ENCODE results near the gene MSH3.

The MSH3 gene

GRCh38 chr5:80634193-80634592 is 20.3 kb upstream of the MSH3 start:
- ATAC-seq, result no peak
- no peak for TF ChIP-seq ARNTL (CRISPR knock-in tag; IDR thresholded peaks at IDR 0.05; ENCODE audit: borderline replicate concordance, low read depth)

- no peak for ATAC-seq
- TF ChIP-seq PATZ1 (CRISPR knock-in tag; IDR thresholded peaks at IDR 0.05; ENCODE audit: borderline replicate concordance) (no peak), POU6F1 (CRISPR knock-in tag; IDR thresholded peaks at IDR 0.05; ENCODE audit: borderline replicate concordance, low read depth) (no peak), CSRNP3 (CRISPR knock-in tag; IDR thresholded peaks at IDR 0.05) (no peak), ZC3H10 (CRISPR knock-in tag; IDR thresholded peaks at IDR 0.05) (no peak), ZFP30 (CRISPR knock-in tag; IDR thresholded peaks at IDR 0.05) (no peak), CREB5 (CRISPR knock-in tag; IDR thresholded peaks at IDR 0.05; ENCODE audit: low read depth) (no peak), ZFP3 (CRISPR knock-in tag; IDR thresholded peaks at IDR 0.05) (no peak), ZNF70 (CRISPR knock-in tag; IDR thresholded peaks at IDR 0.05) (no peak), ISL1 (CRISPR knock-in tag; IDR thresholded peaks at IDR 0.05) (no peak), SNAI2 (CRISPR knock-in tag; IDR thresholded peaks at IDR 0.05) (no peak)
Measured at GRCh38 chr5:80641353-80641752, 13.1 kb upstream of the MSH3 start.

GRCh38 chr5:80644900-80645299 is 9.6 kb upstream of the MSH3 start:
- TF ChIP-seq ZNF8 (CRISPR knock-in tag; IDR thresholded peaks at IDR 0.05) (no peak), TOX (CRISPR knock-in tag; IDR thresholded peaks at IDR 0.05; ENCODE audit: borderline replicate concordance) (no peak), RARB (CRISPR knock-in tag; IDR thresholded peaks at IDR 0.05) (no peak), ARNTL (CRISPR knock-in tag; IDR thresholded peaks at IDR 0.05; ENCODE audit: borderline replicate concordance, low read depth) (no peak), ZFP3 (CRISPR knock-in tag; IDR thresholded peaks at IDR 0.05) (no peak), SNAI2 (CRISPR knock-in tag; IDR thresholded peaks at IDR 0.05) (no peak), ZNF70 (CRISPR knock-in tag; IDR thresholded peaks at IDR 0.05) (no peak), ZNF565 (CRISPR knock-in tag; conservative IDR thresholded peaks at IDR 0.05; ENCODE audit: low read depth) (no peak), PATZ1 (CRISPR knock-in tag; IDR thresholded peaks at IDR 0.05; ENCODE audit: borderline replicate concordance) (no peak), ISL1 (CRISPR knock-in tag; IDR thresholded peaks at IDR 0.05) (no peak), POU6F1 (CRISPR knock-in tag; IDR thresholded peaks at IDR 0.05; ENCODE audit: borderline replicate concordance, low read depth) (no peak), ZFP30 (CRISPR knock-in tag; IDR thresholded peaks at IDR 0.05) (no peak), TSHZ2 (CRISPR knock-in tag; IDR thresholded peaks at IDR 0.05) (no peak), CSRNP3 (CRISPR knock-in tag; IDR thresholded peaks at IDR 0.05) (no peak)
- ATAC-seq, result no peak

All from SK-N-SH treated with all-trans-retinoic acid at 6 μM for 48 hours (cell line).